DMS114 treated with DMSO at 0.1 percent for 48 hours (cell line): ENCODE results near the gene DNM2.
"Not testable (repeated sequence)": the region's sequence is repeated elsewhere in the genome, so short reads cannot be mapped to it uniquely, and the experiment has no call there.

Source experiments
- DNase-seq: peaks from one replicate; lab custom pipeline; 2025; ENCODE audit not compliant: unreplicated experiment; lab: John Stamatoyannopoulos, UW

The DNM2 gene

DNA sequence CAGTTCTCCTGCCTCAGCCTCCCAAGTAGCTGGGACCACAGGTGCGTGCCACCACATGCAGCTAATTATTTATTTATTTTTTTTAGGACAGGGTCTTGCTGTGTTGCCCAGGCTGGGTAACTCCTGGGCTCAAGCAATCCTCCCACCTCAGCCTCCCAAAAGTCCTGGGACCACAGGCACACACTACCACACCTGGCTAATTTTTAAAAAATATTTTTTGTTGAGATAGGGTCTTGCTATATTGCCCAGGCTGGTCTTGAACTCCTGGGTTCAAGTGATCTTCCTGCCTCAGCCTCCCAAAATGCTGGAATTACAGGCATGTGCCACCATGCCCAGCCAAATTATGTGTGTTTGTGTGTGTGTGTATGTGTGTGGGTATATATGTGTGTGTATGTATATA, 139.0 kb downstream of the DNM2 start:
- not testable (repeated sequence) for DNase-seq

DNA sequence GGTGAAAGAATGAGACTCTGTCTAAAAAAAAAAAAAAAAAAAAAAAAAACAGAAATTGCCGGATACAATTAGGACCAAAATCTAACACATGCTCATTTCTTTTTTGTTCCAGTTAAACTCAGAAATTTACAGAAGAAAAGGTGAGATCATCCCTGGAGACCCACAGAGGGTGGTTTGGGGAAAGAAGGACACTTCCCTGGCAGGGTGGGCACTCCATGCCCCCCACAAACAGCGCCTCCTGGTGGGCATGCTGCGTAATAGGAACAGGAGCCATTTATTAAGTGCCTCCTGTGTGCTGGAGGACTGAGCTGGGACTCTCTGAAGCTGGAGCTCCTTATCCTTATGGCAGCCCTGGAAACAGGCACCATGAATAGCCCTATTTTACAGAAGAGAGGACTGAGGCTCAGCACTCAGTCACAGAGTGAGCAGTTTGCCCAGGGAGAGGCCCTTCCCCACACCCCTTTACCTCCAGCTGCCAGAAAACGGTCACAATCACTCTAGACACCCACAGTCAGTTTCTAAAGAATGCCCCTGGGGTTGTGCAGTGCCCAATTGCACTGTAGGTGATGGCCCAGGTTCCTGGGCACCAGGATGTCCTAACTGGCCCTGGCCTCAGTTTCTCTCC, 140.4 kb downstream of the DNM2 start:
- no peak for DNase-seq

DNA sequence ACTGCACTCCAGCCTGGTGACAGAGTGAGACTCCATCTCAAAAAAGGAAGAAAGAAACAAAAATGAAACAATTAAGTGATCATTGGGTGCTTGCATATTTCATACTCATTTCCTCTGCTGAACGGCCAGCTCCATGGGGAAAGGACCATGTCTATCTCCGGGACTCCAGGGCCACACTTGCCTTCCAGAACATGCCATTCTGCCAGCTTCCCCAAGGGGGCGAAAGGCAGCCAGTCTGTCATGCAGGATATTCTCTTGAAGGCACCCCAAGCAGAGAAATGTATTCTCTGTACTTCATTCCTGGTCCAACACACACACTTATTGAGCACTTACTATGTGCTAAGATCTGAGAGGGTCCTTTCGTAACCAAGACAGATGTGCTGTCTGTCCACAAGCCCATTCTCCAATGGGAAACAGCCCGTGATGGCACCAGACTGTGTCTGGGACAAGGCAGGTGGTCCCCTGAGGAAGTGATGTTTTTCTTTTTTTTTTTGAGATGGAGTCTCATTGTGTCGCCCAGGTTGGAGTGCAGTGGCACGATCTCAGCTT, 143.3 kb downstream of the DNM2 start:
- DNase-seq: no peak

- DNase-seq: no peak
Observed at GRCh38 chr19:10862561-10863106, 144.8 kb downstream of the DNM2 start.

DNA sequence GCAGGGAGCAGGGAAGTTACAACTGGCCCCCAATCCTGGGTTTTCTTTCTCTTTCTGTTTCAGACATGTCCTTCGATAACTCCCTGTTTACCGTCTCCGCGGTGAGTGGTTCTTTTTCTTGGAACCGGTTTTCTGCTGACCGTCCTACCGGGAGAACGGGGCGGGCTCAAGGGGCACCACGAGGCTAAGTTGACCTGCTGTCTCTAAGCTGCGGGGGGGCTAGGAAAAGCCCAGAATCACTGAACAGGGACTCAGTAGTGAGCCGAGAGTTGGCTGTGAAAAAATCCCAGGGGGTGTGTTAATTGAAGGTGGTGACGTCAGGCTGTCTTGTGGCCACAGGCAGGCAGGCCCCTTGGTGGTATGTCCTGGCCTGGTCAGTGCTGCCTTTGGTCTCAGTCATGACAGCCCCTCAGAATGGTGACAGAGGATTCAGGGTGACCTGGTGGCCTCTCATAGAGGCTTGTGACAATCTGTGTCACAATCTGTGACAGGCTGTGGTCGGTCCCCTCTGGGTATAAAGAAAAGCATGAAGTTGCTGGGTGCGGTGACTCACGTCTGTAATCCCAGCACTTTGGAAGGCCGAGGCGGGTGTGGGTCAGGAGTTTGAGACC, 145.3 kb downstream of the DNM2 start:
- no peak for DNase-seq

DNA sequence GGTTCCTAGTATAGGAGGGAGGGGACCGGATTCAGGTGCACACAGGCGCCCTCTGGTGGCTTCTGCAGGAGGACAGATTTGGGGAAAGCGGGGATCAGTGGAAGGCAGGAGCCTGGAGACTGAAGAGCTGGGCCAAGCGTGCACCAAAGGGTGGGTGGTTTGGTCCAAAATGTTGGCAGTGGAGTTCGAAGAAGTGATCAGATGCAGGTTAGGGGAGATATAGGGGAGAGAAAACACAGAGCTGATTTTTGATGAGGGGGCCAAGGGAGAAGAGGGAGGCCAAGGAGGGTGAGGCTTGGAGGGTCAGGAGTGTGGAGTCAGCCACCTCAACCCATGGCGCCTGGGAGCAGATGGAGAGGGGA, 146.6 kb downstream of the DNM2 start:
- peak; percentile 65 for DNase-seq

GRCh38 chr19:10866495-10866894, 148.6 kb downstream of the DNM2 start:
- no peak for DNase-seq

DNA sequence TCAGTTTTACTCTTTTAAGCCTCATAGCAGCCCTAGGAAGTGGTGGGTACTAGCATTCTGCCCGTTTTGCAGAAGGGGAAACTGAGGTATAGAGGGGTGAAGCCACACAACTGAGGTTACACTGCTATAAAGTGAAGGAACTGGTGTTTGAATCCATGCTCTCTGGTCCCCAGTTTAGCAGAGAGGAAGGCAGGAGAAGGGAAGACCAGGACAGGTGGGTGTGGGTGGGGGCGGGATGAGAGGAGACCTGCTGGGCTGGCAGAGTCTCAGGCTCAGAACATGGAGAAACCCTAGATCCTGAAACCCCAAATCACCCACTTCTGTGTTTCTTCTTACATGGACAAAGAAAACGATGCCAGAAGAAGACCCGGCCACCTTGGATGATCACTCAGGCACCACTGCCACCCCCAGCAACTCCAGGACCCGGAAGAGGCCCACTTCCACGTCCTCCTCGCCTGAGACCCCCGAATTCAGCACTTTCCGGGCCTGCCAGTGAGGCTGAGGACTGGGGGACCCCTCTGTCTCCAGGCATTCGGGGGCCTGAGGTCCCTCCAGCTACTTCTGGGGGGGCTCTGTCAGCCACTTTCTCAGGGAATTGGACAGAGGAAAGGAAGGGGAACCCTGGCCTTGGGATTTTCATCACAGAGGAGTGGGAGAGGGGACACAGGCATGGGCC, 151.1 kb downstream of the DNM2 start:
- no peak for DNase-seq

GRCh38 chr19:10869872-10870311, 152.0 kb downstream of the DNM2 start:
- not testable (repeated sequence) for DNase-seq

GRCh38 chr19:10870501-10870954, 152.6 kb downstream of the DNM2 start:
- DNase-seq: no peak

DNA sequence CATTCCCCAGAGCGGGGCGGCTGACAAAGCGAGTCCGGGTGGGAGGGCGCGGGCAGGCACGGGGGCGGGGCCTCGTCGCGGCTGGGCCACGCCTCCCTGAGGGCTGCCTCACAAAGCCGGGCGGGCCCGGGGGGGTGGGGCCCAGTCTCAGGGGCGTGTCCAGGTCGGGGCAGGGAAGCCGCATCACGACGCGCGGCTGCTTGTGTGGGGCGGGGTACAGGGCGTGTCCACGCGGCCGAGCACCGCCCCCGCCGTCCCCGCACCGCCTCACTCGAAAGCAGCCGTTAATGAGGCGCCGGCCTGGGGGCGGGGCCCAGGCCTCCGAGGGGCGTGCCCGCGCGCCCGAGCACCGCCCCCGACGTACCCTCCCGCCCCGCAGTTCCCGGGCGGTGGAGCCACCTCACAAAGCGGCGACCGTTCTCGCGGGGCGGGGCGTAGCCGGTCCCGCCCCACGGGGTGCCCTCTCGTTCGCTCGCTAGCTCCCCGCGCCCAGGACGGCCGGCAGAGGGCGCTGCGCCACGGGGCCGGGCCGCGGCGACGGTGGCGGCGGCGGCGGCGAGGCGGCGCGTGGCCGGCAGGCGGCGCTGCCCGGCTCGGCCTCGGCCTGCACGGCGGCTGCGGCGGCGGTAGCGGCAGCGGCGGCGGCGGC, 153.2 kb downstream of the DNM2 start, which contains the start of gene CARM1:
TSS of gene CARM1 (plus strand) at position 599 of the 649 bp plus-strand sequence. CDS start 150 bp downstream, outside the sequence.
- peak; percentile 88 for DNase-seq

GRCh38 chr19:10871711-10872545, 154.0 kb downstream of the DNM2 start:
- DNase-seq: no peak

DNA sequence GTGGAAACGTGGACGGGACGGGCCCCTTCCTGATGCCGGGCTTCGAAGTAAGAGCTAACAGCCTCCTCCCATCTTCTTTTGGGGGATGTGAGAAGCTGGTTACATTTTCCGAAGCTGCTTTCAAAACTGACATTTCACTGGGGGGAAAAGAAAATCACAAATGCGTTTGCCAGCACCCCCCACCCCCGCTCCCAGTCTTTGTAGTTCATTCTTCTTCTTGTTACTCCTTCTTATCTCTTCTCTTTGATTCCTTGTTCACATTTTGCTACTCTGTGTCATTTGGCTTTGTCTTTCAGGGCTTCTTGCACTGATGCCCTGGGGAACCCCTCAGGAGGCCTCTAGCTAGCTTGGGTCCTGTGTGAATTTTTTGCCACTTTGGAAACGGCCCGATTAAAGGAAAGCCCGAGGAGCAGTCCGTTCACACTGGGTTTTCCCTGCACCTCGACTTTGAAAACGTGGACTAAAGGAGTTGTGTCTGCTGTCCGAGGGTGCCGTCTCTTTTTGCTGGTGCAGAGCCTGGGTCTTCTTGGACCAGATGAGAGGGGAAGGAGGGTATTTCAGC, 154.7 kb downstream of the DNM2 start:
- no peak for DNase-seq

- DNase-seq: no peak
Observed at GRCh38 chr19:10874024-10874423, 156.1 kb downstream of the DNM2 start.

- DNase-seq: no peak
Observed at GRCh38 chr19:10876459-10877240, 158.8 kb downstream of the DNM2 start.

DNA sequence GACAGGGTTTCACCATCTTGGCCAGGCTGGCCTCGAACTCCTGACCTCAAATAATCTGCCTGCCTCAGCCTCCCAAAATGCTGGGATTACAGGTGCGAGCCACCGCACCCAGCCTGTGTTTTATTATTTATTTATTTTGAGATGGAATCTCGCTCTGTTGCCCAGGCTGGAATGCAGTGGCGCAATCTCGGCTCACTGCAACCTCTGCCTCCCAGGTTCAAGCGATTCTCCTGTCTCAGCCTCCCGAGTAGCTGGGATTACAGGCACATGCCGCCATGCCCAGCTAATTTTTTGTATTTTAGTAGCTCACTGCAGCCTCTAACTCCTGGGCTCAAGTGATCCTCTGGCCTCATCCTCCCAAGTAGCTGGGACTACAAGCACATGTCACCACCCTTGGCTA, 159.7 kb downstream of the DNM2 start:
- DNase-seq: not testable (repeated sequence)

- no peak for DNase-seq
Observed at GRCh38 chr19:10878253-10878652, 160.4 kb downstream of the DNM2 start.
